Keratinocyte (primary cell): ENCODE results near the gene CFP.

Source experiments
- CTCF ChIP-seq, 3 experiments: IDR thresholded peaks in 1 of 3; conservative IDR thresholded peaks in 1 of 3; optimal IDR thresholded peaks in 1 of 3; 2 replicates in 2 of 3; 3 replicates in 1 of 3; pipeline versions ENCODE3 to v1.5.1; 2011; ENCODE audit warnings: low read length in 3 of 3, mild to moderate bottlenecking in 3 of 3, moderate library complexity in 2 of 3, control low read depth in 1 of 3, inconsistent platforms in 1 of 3; ENCODE audit not compliant: insufficient read depth in 2 of 3; ENCODE audit errors: extremely low read depth in 1 of 3
- EZH2 ChIP-seq: IDR thresholded peaks from one replicate; pipeline ENCODE4 v1.6.1; 2012; ENCODE audit warnings: inconsistent platforms, mild to moderate bottlenecking, low read length, moderate library complexity

GRCh38 chrX:47633689-47634590 lies 4.2 kb upstream of the CFP start:
- no peak for TF ChIP-seq CTCF (optimal IDR thresholded peaks at IDR 0.05 in 1 of 3, IDR thresholded peaks at IDR 0.05 in 1 of 3, conservative IDR thresholded peaks at IDR 0.05 in 1 of 3; ENCODE audit: extremely low read depth in 1 of 3, insufficient read depth in 2 of 3, low read length in 3 of 3)
- no peak for TF ChIP-seq EZH2
